Daoy (cell line): Measurements from ENCODE around the gene CSF1R. TPM values are rescaled to one million over a fixed set of nuclear protein-coding genes. Genes with fewer than 3 reads are reported as not detected.
A peak's percentile ranks its signal among the peaks of the same experiment; 100 is the strongest.

Experiments used
- DNase-seq: peaks from one replicate; pipeline ENCODE4 v3.0.0-alpha.2; 2015; ENCODE audit warnings: low read depth
- total RNA-seq: library from RNA; depleted of rRNA; stranded (reverse); fragments of >200 nt; shearing (Covaris generic); gene quantifications from 2 replicates; pipeline ENCODE4 v1.2.3, GENCODE V29; 2014; rRNA removed

The CSF1R gene
- total RNA-seq, 1 experiment from 2014 or later = 0.11 TPM

DNA sequence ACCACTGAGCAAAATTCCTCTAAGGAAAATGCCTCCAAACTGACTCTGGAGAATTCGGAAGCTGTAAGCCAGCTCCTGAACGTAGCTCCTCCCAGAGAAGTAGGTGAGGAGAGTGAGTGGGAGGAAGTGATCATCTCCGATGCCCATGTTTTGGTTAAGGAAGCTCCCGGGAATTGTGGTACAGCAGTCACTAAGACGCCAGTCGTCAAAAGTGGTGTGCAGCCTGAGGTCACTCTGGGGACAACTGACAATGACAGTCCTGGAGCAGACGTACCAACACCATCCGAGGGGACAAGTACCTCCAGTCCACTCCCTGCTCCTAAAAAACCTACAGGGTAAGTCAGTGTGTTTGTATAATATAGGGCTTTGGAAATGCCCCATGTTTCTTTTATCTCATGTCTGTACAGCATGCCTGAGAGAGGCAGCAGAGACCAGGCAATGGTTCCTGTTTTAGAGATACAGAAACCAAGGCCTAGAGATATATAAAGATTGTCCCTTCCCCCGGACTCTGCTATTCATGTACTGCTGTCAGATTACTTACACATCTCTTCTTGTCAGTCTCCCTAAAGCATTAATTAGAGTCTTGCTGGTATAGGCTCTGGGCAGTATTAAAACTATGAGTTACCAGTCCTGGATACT is 61.9 kb downstream of the CSF1R start:
- DNase-seq = no peak

- no peak for DNase-seq
Measured at GRCh38 chr5:150023136-150023535, 63.2 kb downstream of the CSF1R start.

DNA sequence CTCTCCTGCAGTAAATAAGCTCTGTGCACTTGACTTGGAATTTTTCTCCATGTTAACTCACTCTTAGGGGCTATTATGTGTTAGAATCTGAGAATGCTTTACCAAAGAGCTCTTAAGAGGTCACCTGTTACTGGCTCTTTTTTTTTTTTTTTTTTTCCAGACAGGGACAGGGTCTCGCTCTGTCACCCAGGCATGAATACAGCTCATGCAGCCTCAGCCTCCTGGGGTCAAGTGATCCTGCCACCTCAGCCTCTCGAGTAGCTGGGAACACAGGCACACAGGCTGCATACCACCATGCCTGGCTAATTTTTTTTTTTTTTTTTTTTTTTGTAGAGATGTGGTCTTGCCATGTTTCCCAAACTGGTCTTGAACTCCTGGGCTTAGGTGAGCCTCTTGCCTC is 63.7 kb downstream of the CSF1R start:
- no peak for DNase-seq

DNA sequence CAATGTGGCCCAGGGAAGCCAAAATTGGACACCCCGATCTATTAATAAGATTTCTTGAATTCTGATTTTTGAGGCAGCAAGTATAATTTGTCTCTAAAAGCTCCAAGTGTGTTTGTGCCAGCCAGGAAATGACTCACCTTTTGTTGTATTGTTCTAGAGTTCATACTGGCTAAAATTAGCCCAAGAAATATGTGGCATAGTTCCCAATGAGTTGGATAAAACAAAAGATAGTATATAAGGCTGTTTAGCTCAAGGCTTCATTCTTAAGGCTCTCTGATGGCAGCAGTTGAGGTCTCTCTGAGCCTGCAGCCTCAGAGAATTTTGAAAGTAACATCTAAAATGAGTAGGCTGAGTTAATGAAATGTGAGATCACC is 64.2 kb downstream of the CSF1R start:
- DNase-seq = peak; percentile 78

- DNase-seq = peak; percentile 90
Measured at GRCh38 chr5:150021491-150022157, 64.7 kb downstream of the CSF1R start.

- DNase-seq = no peak
Measured at GRCh38 chr5:150020249-150020648, 66.1 kb downstream of the CSF1R start.

- no peak for DNase-seq
Measured at GRCh38 chr5:150017226-150018005, 68.9 kb downstream of the CSF1R start.

DNA sequence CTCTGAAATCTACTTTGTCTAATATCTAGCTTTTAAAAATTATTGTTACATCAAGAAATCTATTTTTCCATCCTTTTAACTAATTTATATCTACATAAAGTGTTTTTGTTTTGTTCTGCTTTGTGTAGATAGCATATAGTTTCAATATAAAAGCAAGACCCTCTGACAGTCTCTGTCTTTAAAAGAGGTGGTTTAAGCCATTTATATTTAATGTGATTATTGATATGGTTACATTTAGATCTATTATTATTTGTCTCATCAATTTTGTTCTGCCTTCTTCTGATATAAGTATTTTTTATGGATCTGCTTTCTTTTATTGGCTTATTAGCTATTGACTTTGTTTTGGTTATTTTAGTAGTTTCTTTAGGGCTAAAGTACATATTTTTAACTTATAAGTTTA is 69.8 kb downstream of the CSF1R start:
- no peak for DNase-seq

- DNase-seq = no peak
Measured at GRCh38 chr5:150015415-150015814, 70.9 kb downstream of the CSF1R start.

DNA sequence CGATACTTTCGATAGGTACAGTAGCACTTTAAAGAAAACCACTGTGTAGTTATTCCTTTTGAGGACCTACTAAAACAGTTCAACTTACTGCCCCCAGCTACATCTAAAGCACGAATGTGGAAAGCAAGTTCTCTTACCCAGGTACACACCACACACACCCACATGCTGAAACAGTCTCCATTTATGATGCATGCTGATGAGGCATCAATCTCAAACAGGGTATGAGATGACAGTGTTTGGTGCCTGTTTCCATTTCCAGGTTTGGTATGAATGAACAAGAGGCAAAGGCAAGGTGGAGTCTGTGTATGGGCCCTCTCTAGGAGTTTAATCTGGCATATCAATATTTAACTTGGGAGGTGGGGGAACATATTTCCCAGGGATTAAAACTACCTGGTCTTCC is 71.9 kb downstream of the CSF1R start:
- no peak for DNase-seq

- DNase-seq = no peak
Measured at GRCh38 chr5:150013931-150014330, 72.4 kb downstream of the CSF1R start.

GRCh38 chr5:150009671-150010387 is 76.5 kb downstream of the CSF1R start:
- DNase-seq = no peak

GRCh38 chr5:150007050-150007449 is 79.3 kb downstream of the CSF1R start:
- no peak for DNase-seq

GRCh38 chr5:150006318-150006717 is 80.0 kb downstream of the CSF1R start:
- DNase-seq = no peak

Other genes starting within 250 kb of the CSF1R start
- gene PDE6A, start 141.8 kb downstream of the CSF1R start, total RNA-seq = not detected in 2 replicates
- 9.3 and 11.1 TPM in 2 replicates for gene SLC26A2, start 125.8 kb downstream of the CSF1R start, total RNA-seq
- gene TIGD6, start 85.9 kb downstream of the CSF1R start, total RNA-seq = 1.7 and 4.3 TPM in 2 replicates
- 33.2 and 35.6 TPM in 2 replicates for gene HMGXB3, start 85.8 kb downstream of the CSF1R start, total RNA-seq
- 8.6 and 9.4 TPM in 2 replicates for gene PDGFRB, start 69.3 kb upstream of the CSF1R start, total RNA-seq
- 0.06 and 1.3 TPM in 2 replicates for gene CDX1, start 80.2 kb upstream of the CSF1R start, total RNA-seq
- 0.06 TPM in 1 of 2 replicates, not detected in the other for gene SLC6A7, start 103.5 kb upstream of the CSF1R start, total RNA-seq
- 0.23 TPM in 1 of 2 replicates, not detected in the other for gene CAMK2A, start 203.2 kb upstream of the CSF1R start, total RNA-seq
- gene ARSI, start 216.4 kb upstream of the CSF1R start, total RNA-seq = 4.5 and 9.4 TPM in 2 replicates